ENCODE data around the gene NAV2. TPM values are rescaled to one million over a fixed set of nuclear protein-coding genes. Genes with fewer than 3 reads are reported as not detected.

Gene NAV2
- total and polyA plus RNA-seq, 7 donors = 1.2 to 62.6 (median 22.1) TPM

- intact Hi-C loops (cut with DNase I) = loop anchor here (5.0 kb wide), 1 partner anchor 578 kb away; no protein-coding TSS in a partner anchor
- Histone ChIP-seq H3K27me3 (no peaks in the 10 kb centered on the region), H3K4me3 (no peak overlapping the region), H3K36me3 (no peaks in the 10 kb centered on the region), H3K4me1 (peaks cover 0 to 8% (median 7%) of the 10 kb centered on the region in 4 donors), H3K27ac (no peak overlapping the region), H3K9me3 (peaks cover 0 to 5% (median 0%) of the 10 kb centered on the region in 4 donors)
- TF ChIP-seq CTCF (IDR thresholded peaks at IDR 0.05) = no peak
- no peak for TF ChIP-seq POLR2AphosphoS5 (IDR thresholded peaks at IDR 0.05)
- no peak for TF ChIP-seq EP300 (IDR thresholded peaks at IDR 0.05)
- TF ChIP-seq POLR2A (IDR thresholded peaks at IDR 0.05) = no peak
- WGBS, 2 donors = 73 to 78% methylated on average over 5 of the region's 5 CpGs
- no peak for DNase-seq
Observed at GRCh38 chr11:20134991-20135736, 422.5 kb downstream of the NAV2 start.

GRCh38 chr11:20137637-20138036, 425.0 kb downstream of the NAV2 start:
- TF ChIP-seq EP300 (IDR thresholded peaks at IDR 0.05) (no peak), CTCF (IDR thresholded peaks at IDR 0.05) (no peak), POLR2A (IDR thresholded peaks at IDR 0.05) (no peak), POLR2AphosphoS5 (IDR thresholded peaks at IDR 0.05) (no peak)
- no peak overlapping the region for H3K27ac ChIP-seq
- peaks cover 0 to 8% (median 0%) of the 10 kb centered on the region in 3 donors for H3K27me3 ChIP-seq
- H3K36me3 ChIP-seq = no peaks in the 10 kb centered on the region
- no peaks in the 10 kb centered on the region for H3K4me1 ChIP-seq
- intact Hi-C loops (cut with DNase I) = no loop called here
- no peak overlapping the region for H3K4me3 ChIP-seq
- DNase-seq = no peak
- H3K9me3 ChIP-seq = peaks cover 0 to 5% (median 0%) of the 10 kb centered on the region in 4 donors

GRCh38 chr11:20138707-20139106, 426.1 kb downstream of the NAV2 start:
- intact Hi-C loops (cut with DNase I) = no loop called here
- no peak overlapping the region for H3K4me3 ChIP-seq
- peaks cover 0 to 8% (median 0%) of the 10 kb centered on the region in 3 donors for H3K27me3 ChIP-seq
- no peaks in the 10 kb centered on the region for H3K4me1 ChIP-seq
- whole genome bisulfite sequencing, 2 donors = 80 to 82% methylated on average over 4 of the region's 4 CpGs
- peaks cover 0 to 5% (median 0%) of the 10 kb centered on the region in 4 donors for H3K9me3 ChIP-seq
- TF ChIP-seq POLR2AphosphoS5 (IDR thresholded peaks at IDR 0.05) (no peak), EP300 (IDR thresholded peaks at IDR 0.05) (no peak), CTCF (IDR thresholded peaks at IDR 0.05) (no peak), POLR2A (IDR thresholded peaks at IDR 0.05) (no peak)
- DNase-seq = no peak
- H3K36me3 ChIP-seq = no peaks in the 10 kb centered on the region
- H3K27ac ChIP-seq = no peak overlapping the region

GRCh38 chr11:20154381-20154780, 441.7 kb downstream of the NAV2 start:
- H3K4me1 ChIP-seq = peaks cover 0 to 15% (median 14%) of the 10 kb centered on the region in 4 donors
- H3K9me3 ChIP-seq = no peaks in the 10 kb centered on the region
- intact Hi-C loops (cut with DNase I) = no loop called here
- H3K36me3 ChIP-seq = no peaks in the 10 kb centered on the region
- no peak overlapping the region for H3K4me3 ChIP-seq
- H3K27ac ChIP-seq = no peak overlapping the region
- no peak for DNase-seq
- H3K27me3 ChIP-seq = peaks cover 35 to 61% (median 39%) of the 10 kb centered on the region in 3 donors
- WGBS, 2 donors = 97% methylated on average over 1 of the region's 1 CpG
- TF ChIP-seq EP300 (IDR thresholded peaks at IDR 0.05) (no peak), CTCF (IDR thresholded peaks at IDR 0.05) (no peak), POLR2AphosphoS5 (IDR thresholded peaks at IDR 0.05) (no peak), POLR2A (IDR thresholded peaks at IDR 0.05) (no peak)
